ENCODE results near the gene C1D. TPM values are rescaled to one million over a fixed set of nuclear protein-coding genes. Genes with fewer than 3 reads are reported as not detected.

C1D gene
- polyA plus RNA-seq, 3 donors, result 14.9 to 58.4 (median 49.7) TPM

GRCh38 chr2:68108120-68108519, 45.3 kb upstream of the C1D start:
- intact Hi-C loops (cut with micrococcal nuclease), result no loop called here
- H3K9ac ChIP-seq (ENCODE audit: insufficient read depth, low read length, poor library complexity, severe bottlenecking), result peak overlapping the region; percentile 10
- peaks cover 15 to 16% of the 10 kb centered on the region in 2 donors for H3K4me1 ChIP-seq (ENCODE audit: control insufficient read depth in 1 of 2, insufficient read depth in 2 of 2, low read length in 2 of 2)
- Mint-ChIP-seq H3K4me3 (no peak overlapping the region), H3K4me1 (peaks cover 17% of the 10 kb centered on the region), H3K9me3 (peaks cover 6 to 16% (median 13%) of the 10 kb centered on the region in 7 donors), H3K27me3 (ENCODE audit: low read depth in 3 of 3) (no peaks in the 10 kb centered on the region), H3K36me3 (peaks cover 7% of the 10 kb centered on the region in 2 donors), H3K27ac (peak overlapping the region; percentile 68 to 86 (median 80))
- DNase-seq, result peak; percentile 65 to 78 (median 70)
- 60% methylated on average over 1 of the region's 3 CpGs for WGBS (ENCODE audit: insufficient coverage)
- H3K9me3 ChIP-seq (replicated peaks in 1 of 2; ENCODE audit: control insufficient read depth in 1 of 2, insufficient read depth in 1 of 2, low read length in 2 of 2), result peaks cover 3 to 11% of the 10 kb centered on the region in 2 donors
- no peak overlapping the region for H2AFZ ChIP-seq (ENCODE audit: insufficient read depth, low read depth, low read length, poor library complexity, severe bottlenecking)
- peak overlapping the region; percentile 56 to 62 for H3K27ac ChIP-seq (ENCODE audit: low read depth in 1 of 2, low read length in 2 of 2)
- TF ChIP-seq CTCF (IDR thresholded peaks at IDR 0.05), result no peak
- no peak overlapping the region for H3K4me3 ChIP-seq (replicated peaks in 1 of 3; ENCODE audit: low read depth in 2 of 3, low read length in 3 of 3)
- H3K4me2 ChIP-seq (replicated peaks; ENCODE audit: extremely low read depth, low read length, poor library complexity, severe bottlenecking), result no peak overlapping the region
- H4K20me1 ChIP-seq (ENCODE audit: insufficient read depth, low read length), result no peaks in the 10 kb centered on the region
- no peaks in the 10 kb centered on the region for H3K79me2 ChIP-seq (ENCODE audit: insufficient read depth, low read length)
- no peaks in the 10 kb centered on the region for H3K27me3 ChIP-seq (ENCODE audit: control insufficient read depth in 2 of 2, insufficient read depth in 2 of 2, low read length in 2 of 2)
- H3K36me3 ChIP-seq (replicated peaks in 1 of 2; ENCODE audit: control insufficient read depth in 1 of 2, insufficient read depth in 2 of 2, low read length in 2 of 2), result no peaks in the 10 kb centered on the region

- peak overlapping the region in 3 of 7 donors; percentile 68 to 85 (median 73) for H3K27ac Mint-ChIP-seq
- no peaks in the 10 kb centered on the region for H3K27me3 ChIP-seq (ENCODE audit: control insufficient read depth in 2 of 2, insufficient read depth in 2 of 2, low read length in 2 of 2)
- no peak for TF ChIP-seq CTCF (IDR thresholded peaks at IDR 0.05)
- H3K4me3 ChIP-seq (replicated peaks in 1 of 3; ENCODE audit: low read depth in 2 of 3, low read length in 3 of 3), result no peak overlapping the region
- no peaks in the 10 kb centered on the region for H3K79me2 ChIP-seq (ENCODE audit: insufficient read depth, low read length)
- intact Hi-C loops (cut with micrococcal nuclease), result no loop called here
- no peak overlapping the region for H3K4me2 ChIP-seq (replicated peaks; ENCODE audit: extremely low read depth, low read length, poor library complexity, severe bottlenecking)
- H3K27ac ChIP-seq (ENCODE audit: low read depth in 1 of 2, low read length in 2 of 2), result peak overlapping the region in 1 of 2 donors; percentile 62
- H3K4me3 Mint-ChIP-seq, result no peak overlapping the region
- peaks cover 3 to 11% of the 10 kb centered on the region in 2 donors for H3K9me3 ChIP-seq (replicated peaks in 1 of 2; ENCODE audit: control insufficient read depth in 1 of 2, insufficient read depth in 1 of 2, low read length in 2 of 2)
- no peaks in the 10 kb centered on the region for H3K36me3 ChIP-seq (replicated peaks in 1 of 2; ENCODE audit: control insufficient read depth in 1 of 2, insufficient read depth in 2 of 2, low read length in 2 of 2)
- peaks cover 6 to 16% (median 13%) of the 10 kb centered on the region in 7 donors for H3K9me3 Mint-ChIP-seq
- no peaks in the 10 kb centered on the region for H4K20me1 ChIP-seq (ENCODE audit: insufficient read depth, low read length)
- H2AFZ ChIP-seq (ENCODE audit: insufficient read depth, low read depth, low read length, poor library complexity, severe bottlenecking), result no peak overlapping the region
- H3K36me3 Mint-ChIP-seq, result peaks cover 7% of the 10 kb centered on the region in 2 donors
- DNase-seq, result no peak
- H3K27me3 Mint-ChIP-seq (ENCODE audit: low read depth in 3 of 3), result no peaks in the 10 kb centered on the region
- H3K4me1 ChIP-seq (ENCODE audit: control insufficient read depth in 1 of 2, insufficient read depth in 2 of 2, low read length in 2 of 2), result peaks cover 15 to 16% of the 10 kb centered on the region in 2 donors
- H3K9ac ChIP-seq (ENCODE audit: insufficient read depth, low read length, poor library complexity, severe bottlenecking), result no peak overlapping the region
- WGBS (ENCODE audit: insufficient coverage), result 100% methylated on average over 1 of the region's 2 CpGs
- peaks cover 17% of the 10 kb centered on the region for H3K4me1 Mint-ChIP-seq
Measured at GRCh38 chr2:68107475-68107874, 44.7 kb upstream of the C1D start.

Data from CD14-positive monocyte (primary cell).